SU-DHL-6 (cell line): ENCODE measurements around the gene MCAT.

Experiments
- EZH2phosphoT487 ChIP-seq: fragments of 200-600 bp; sonication (generic), shearing (Covaris generic); conservative IDR thresholded peaks from 2 replicates; pipeline ENCODE4 v1.6.1; 2018; ENCODE audit warnings: mild to moderate bottlenecking, antibody characterized with exemption, low read length, moderate library complexity, mixed read lengths
- TF ChIP-seq, protein P1 (sequence below): fragments of 200-600 bp; sonication (generic); IDR thresholded peaks from one replicate; pipeline ENCODE4 v1.5.1; 2017; ENCODE audit warnings: antibody characterized with exemption, mild to moderate bottlenecking, low read length, moderate library complexity; ENCODE audit not compliant: insufficient read depth, poor library complexity, severe bottlenecking

DNA sequence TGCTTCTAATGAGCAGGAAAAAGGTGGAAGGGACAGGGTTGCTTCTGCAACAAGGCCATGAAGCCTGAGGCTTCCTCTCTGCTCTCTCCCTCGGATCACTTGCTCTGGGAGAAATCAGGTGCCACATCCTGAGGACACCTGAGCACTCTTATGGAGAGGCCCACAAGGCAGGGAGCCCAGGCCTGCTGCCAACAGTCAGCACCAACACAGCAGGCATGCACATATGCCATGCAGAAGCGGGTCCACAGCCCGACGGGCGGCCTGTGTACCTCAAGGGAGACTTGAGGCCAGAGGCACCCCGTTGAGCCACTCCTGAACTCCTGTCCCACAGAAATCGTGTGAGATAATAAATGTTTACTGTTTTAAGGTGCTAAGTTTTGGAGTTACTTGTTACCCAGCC is 34.3 kb upstream of the MCAT start:
- TF ChIP-seq, protein P1, sequence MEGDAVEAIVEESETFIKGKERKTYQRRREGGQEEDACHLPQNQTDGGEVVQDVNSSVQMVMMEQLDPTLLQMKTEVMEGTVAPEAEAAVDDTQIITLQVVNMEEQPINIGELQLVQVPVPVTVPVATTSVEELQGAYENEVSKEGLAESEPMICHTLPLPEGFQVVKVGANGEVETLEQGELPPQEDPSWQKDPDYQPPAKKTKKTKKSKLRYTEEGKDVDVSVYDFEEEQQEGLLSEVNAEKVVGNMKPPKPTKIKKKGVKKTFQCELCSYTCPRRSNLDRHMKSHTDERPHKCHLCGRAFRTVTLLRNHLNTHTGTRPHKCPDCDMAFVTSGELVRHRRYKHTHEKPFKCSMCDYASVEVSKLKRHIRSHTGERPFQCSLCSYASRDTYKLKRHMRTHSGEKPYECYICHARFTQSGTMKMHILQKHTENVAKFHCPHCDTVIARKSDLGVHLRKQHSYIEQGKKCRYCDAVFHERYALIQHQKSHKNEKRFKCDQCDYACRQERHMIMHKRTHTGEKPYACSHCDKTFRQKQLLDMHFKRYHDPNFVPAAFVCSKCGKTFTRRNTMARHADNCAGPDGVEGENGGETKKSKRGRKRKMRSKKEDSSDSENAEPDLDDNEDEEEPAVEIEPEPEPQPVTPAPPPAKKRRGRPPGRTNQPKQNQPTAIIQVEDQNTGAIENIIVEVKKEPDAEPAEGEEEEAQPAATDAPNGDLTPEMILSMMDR, result no peak
- TF ChIP-seq EZH2phosphoT487, result no peak
